ENCODE data around the gene KCNG2.

The KCNG2 gene

DNA sequence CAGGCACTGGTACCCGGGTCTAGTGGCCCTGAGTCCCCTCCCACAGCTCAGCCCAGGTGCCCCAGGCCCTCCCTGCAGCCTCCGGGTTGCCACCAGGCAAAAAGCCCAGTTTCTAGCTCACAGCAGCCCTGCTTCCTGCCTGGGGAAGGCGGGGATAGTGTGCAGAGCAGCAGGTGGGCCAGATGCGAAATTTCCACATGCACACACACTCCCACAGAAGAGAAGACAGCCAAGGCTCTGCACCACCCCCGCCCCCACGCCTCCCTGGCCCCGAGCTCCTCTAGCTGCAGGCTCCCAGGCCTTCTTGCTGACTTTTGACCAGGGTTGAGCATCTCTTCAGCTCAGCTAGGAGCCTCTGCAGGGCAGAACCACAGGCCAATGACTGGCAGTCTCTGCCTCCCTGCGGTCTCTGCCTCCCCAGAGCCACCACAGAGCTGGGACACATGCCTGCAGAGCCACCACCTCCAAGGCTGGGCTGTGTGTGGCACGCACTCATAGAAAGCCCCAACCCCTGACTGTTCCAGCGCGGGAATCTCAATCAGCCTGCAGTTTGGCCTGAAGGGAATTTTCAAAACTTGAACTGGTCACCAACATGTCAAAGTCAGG, 146.5 kb downstream of the KCNG2 start:
- no peak for FAIRE-seq

DNA sequence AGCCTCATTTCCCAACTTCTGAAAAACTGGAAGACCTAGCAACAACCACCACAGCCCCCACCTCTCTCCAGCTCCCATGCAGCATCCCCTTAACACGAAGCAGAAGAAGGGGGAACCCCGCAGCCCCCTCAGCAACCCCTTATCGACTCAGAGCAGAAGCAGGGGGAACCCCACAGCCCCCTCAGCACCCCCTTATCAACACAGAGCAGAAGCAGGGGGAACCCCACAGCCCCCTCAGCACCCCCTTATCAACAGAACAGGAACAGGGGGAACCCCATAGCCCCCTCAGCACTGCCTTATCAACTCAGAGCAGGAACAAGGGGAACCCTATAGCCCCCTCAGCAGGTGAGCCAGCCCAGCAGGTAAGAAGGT, 147.0 kb downstream of the KCNG2 start:
- no peak for FAIRE-seq

DNA sequence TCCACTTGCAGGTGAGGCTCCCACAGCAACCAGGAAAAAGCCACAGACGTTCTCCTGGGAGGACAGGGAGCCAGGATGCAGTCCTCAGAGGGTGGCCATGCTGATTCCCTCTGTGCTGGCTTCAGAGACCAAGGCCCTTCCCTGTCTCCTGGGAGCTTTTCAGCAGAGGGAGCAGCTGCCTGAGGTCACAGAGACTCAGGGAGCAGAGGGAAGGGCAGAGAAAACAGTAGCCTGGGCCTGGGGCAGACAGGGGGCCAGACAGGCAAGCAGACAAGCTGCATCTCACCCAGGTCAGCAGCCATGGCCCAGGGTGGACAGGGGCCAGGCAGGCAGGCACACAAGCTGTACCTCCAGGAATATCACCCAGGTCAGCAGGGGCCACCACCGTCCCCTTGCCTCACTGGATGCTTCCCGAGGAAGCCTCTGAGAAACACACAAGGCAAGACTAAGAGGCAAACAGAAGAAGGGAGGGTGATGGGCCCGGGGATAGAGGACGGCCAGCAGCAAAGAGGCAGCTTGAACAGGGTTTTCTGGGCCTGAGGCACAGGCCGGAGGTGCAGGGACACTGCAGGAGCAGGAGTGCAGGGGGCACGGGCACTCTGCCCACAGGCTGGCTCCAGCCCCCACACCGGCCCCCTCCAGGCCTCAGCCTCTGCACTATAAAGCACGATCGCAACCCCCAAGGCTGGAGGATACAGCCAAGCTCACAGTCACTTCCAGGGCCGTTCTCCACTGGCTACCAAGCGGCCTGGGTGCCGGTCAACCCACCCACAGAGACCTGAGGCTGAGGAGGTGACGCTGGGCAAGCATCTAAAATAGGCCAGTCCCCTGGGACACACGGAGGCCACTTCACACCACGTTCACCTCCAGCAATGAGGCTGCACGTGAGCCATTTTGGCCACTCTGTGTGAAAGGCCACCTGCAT, 147.6 kb downstream of the KCNG2 start:
- no peak for FAIRE-seq

DNA sequence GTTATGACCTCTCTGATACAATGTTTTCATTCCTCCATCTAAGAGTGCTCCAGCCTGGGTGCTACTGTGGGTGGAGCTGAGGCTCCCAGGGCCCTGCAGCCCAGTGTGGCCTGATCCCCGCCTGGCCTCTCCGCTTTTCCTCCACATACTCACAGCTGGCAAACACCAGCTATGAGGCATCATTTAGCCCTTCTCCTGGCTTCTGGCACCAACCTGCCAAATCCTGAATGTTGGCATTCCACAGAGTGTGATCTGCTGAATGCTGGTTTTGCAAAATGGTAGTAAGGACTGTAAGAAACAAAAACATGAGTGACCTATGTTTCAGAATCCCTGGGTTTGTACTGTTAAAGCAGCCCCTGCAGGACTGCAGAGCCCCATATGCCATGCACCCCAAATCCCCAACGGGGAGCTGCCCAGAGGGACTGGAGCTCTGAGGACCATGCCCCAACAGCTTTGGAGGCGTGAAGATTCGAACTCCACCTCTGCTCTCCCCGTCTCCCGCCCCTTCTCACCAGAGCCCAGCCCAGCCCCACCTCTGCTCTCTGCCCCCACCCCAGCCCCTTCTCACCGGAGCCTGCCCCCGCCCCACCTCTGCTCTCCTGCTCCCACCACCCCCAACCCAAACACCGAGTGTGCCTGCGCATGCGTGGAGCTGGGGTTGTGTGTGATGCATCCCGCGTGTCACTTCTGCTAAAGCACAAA, 149.5 kb downstream of the KCNG2 start:
- no peak for FAIRE-seq

DNA sequence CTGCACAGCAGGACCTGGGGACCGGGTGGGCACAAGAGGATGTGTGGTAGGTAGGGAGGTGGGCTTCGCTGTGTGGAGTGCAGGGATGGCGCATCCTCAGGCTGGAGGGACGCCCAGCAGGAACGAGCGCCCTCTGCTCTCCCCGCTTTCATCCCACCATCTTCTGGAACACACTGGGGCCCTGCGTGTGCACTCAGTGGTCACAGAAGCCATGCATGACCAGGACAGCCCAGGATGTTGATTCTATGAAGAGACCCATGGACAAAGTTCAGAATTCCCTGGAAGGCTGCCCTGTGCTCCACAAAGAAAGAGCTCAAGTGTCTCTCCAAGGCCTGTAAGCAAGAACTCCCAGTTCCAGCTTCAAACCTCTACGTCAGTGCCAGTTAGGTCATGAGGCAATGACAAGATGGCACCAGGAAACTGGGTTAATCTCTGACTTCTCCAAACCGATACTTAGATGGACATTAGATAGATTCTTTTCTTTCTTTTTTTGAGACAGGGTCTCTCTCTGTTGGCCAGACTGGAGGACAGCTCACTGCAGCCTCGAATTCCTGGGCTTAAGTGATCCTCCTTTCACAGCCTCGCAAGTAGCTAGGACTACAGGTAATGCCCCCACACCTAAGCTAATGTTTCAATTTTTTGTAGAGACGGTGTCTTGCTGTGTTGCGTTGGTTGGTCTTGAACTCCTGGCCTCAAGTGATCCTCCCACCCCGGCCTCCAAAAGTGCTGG, 150.3 kb downstream of the KCNG2 start:
- FAIRE-seq = no peak

DNA sequence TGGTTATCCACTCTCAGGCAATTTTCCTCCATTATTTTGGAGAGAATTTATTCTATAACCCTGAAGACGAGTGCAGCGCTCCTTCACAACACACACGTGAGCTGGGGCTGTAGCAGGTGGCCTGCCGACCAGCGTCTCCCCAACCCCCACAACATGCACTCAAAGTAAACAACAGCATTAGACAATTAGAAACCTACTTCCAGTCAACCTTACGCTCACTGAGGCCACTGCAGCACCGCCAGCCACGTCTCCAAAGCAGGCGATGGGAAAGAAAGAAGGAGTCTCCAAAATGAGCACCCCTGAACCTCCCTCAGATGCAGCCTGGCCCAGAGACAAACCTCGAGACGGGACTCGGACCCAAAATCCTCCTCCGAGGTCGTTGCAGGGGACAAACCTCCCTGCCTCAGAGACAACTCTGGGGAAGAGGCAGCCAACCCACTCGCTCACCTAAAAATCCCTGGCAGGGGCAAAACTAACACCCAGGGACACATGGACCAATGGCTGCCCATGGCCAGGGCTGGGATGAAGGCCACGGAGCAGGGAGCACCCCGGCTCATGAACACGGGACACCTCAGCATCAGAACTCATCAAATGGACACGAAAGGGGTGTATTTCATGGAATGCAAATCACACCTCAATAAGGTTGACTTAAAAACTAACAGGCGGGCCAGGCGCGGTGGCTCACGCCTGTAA, 151.1 kb downstream of the KCNG2 start:
- FAIRE-seq = no peak

Measured in TTC549 (cell line).